Measurements from ENCODE around the gene TSEN2. TPM values are rescaled to one million over a fixed set of nuclear protein-coding genes. Genes with fewer than 3 reads are reported as not detected.
"Not testable (repeated sequence)": the region's sequence is repeated elsewhere in the genome, so short reads cannot be mapped to it uniquely, and the experiment has no call there.

TSEN2 gene
- total RNA-seq, 1 donor from 2014 or later, result 13.4 TPM

DNA sequence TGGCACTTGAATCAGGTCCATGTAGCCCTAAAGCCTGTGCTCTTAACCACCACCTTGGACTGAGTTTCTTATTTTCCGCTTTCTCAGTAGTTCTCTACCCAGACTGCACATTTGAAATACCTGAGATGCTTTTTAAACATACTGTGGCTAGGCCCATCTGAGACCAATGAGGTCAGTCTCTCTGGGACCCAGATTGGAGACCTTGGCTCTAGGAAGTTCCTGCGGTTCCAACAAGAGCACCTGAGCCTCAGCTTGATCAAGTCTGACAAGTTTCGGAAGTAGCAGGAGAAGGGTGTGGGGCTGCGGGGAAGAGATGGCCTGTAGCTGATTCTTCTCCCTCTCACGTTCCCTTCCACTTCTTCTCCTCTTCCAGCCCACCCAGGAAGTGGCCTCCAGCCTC, 11.5 kb upstream of the TSEN2 start:
- no peak for ATAC-seq

DNA sequence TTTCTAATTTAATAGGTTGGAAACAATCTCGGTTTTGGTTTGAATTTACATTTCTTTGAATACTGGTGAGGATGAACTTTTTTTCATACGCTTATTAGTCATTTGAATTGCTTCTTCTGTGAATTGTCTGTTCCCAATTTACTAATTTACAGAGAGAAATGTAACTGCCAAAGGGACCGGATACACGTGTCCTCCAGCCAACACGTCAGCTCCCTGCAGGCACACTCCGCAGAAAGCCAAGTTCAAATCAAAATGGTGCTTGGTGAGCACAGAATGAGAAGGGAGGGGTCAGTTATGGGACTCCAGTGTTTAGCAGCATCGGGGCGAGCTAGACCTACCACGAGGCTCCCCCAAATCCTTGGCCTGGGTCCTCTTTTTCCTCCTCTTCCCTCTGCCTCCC, 10.8 kb upstream of the TSEN2 start:
- ATAC-seq, result no peak

DNA sequence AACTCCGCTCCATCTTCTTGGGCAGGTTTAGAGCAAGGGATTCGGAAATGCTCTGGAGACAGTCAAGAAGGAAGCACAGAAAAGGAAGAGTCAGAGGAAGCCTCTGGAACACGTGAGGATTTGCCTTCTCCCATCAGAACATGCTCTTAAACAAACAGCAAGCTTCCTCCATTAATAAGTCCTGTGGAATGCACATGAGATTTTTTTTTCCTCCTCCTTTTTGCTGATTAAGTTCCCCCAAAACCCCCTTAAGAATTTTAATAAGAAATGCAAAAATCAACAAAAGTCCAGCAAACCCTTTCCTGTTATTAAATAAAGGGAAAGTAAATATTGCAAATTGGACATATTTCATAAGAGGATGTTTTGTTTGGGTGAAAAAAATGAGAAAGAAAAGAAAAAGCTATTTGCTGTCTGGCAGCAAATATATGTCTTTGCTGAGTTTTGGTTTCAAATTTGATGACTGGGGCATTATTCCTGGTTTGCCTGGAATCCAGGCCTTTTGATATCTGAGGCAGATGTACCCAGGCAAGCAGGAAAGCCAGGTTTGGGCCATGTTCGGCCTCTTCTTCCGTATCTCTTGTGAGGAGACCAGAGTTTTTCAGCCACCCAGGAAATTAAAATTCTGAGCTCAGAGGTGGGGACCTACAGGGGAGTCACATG, 7.9 kb upstream of the TSEN2 start:
- no peak for ATAC-seq

DNA sequence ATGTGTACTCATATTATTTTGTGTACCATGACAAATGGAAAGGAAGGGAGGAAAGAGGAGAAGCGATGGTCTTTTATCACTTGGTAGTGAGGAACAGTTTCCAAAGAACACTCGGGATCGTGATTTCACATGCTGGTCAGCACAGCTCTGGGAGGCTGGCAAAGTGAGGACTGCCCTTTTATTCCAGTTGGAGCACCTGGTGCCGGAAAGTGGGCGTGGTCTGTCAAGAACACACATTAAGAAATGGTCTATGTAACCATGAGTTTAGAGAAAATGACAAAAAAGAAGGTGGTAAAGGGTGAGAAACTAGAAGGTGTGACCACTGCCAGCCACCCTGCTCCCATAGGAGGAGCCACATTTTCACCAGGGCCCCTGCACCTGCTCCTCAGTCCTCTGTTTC, 7.0 kb upstream of the TSEN2 start:
- ATAC-seq, result no peak

DNA sequence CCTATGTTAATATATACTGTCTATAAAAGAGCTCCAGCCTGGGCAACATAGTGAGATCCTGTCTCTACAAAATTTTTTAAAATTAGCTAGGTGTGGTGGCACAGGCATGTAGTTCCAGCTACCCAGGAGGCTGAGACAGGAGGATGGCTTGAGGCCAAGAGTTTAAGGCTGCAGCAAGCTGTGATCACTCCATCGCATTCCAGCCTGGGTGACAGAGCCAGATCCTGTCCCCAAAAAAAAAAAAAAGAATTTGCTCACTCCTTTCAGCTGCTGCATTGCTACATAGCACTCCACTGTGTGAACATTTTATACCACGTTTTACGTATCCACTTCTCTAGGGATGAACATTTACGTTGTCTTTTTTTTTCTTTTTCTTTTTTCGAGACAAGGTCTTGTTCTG, 6.0 kb upstream of the TSEN2 start:
- ATAC-seq, result no peak

DNA sequence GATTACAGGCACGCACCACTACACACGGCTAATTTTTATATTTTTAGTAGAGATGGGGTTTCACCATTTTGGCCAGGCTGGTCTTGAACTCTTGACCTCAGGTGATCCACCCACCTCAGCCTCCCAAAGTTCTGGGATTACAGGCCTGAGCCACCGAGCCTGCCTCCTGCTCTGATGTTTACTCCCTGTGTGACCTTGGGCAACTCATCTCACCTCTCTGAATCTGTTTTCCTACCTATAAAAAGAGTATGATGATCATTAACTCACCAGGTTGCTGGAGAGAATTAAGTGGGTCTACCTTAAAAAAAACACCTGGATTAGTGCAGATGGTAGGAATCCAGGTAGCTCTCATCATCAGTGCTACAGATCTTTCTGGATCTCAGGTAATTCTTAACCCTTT, 5.1 kb upstream of the TSEN2 start:
- ATAC-seq, result not testable (repeated sequence)

DNA sequence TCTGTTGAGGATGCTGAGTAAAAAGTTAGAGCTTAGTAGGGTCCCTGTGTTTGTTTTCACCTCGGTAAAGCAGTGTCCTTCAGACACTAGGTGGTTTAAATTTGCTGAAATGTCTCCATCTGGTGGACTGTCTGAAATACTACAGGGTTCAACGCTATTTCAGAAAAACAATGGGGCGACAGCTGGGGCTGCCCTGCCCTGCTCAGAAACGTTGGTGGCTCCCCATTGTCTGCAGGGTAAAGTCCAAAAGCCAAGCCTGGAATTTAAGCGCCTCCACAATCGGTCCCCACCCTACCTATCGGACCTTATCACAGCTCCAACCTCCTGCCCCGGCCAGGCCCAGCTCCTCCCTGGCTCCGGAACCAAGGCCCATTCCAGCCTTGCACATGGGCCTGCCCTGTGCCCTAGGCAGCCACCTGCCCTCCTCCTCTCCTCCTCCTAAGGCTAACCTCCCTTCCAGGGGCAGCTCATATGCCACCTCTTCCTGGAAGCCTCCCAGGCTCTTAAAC, 4.3 kb upstream of the TSEN2 start:
- ATAC-seq, result peak; percentile 24

DNA sequence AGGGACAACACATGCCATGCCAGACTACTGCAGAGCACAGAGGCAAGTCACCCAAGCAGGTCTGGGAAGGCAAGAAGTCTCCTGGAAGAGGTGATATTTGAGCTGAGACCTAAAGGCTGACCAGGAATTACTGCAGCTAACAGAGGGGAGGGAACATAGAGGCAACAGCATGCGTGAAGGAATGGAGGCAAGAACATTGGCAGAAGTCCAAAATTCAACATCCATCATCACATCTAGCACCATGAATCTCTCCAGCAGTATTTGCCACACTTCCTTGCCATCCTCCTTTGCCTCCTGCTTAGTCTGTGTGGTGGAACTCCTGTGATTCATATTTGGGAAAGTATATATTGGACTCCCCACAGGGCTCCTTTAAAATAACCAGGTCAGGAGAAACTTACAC, 870 bp upstream of the TSEN2 start:
- no peak for ATAC-seq

DNA sequence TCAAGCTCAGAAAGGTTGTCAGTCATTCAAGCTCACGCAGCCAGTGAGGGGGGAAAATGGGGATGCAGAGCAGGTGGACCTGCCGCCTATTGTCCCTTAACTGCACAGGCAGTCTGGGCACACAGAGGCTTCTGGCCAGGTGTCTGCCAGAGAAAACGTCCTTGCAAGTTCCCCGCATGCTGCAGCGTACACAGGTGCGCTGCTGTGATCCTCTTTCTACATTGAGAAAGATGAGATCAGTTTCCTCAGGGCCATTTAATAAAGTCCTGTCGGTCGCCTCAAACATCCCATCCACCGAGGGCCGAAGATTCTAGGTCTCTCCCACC, 445 bp upstream of the TSEN2 start:
- no peak for ATAC-seq

DNA sequence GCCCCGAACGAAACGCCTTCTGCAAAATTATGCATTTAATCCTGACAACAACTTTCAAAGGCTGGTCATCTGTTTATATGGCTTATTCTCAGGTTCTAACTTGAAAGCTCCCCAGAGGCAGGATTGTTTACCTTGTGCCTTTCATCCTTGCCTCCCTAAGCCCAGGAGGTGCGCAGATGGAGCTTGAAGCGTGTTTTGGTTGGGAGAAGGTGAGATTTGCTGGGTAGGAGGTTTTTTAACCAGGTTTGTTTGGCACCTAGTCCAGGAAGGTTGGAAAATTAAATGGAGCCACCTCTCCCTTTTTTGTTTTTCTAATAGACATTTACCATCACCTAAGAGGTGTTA, 675 bp downstream of the TSEN2 start:
- ATAC-seq, result peak; percentile 5

DNA sequence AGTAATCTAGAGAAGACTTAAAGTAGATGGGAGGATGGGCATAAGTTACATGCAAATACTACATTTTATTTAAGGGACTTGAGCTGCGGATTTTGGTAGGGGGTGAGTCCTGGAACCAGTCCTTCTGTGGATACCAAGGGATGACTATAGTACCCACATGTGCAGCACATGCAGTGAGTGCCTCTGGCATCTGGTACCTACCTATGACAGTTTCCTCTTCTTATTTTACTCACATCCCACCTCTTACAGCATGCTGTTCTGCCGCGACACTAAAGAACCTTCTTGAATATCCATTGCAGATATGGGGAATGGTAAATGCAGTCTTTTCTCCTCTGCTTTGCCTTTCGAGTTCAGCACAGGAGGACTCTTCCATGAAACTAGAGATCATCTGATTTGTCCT, 1.7 kb downstream of the TSEN2 start:
- ATAC-seq, result no peak

DNA sequence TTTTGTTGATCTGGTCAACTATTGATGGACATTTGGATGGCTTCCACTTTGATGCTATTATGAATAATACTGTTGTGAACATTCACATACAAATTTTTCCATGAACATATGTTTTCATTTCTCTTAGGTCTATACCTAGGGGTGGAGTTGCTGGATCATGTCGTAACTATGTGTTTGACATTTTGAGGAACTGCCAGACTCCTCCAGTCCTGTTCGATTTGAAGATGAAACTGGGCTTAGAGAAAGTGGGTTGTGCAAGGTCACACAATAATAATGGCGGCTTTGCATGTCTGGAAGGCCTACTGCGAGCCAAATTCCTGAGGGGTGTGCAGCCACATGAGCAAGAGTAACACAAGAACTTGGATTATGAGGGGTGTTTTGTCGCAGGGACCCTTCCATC, 2.6 kb downstream of the TSEN2 start:
- no peak for ATAC-seq

DNA sequence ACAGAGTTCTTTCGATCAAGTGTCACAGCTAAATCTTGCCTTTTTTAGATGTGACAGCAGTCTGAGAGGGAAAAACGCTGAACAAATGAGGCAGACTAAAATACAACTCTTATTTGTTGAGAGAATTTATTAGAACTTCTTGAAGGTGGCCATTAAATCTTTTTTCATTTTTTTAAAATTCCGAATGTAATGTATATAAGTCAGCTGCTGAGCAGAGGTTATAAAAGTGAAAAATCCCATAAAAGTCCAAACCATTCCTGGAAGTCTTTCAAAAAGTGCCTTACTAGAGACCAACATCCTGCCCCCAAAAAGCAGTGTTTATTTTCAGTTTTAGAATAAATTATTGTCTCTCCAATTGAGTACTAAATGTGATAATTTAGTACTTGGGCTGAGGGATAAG, 3.1 kb downstream of the TSEN2 start:
- no peak for ATAC-seq

DNA sequence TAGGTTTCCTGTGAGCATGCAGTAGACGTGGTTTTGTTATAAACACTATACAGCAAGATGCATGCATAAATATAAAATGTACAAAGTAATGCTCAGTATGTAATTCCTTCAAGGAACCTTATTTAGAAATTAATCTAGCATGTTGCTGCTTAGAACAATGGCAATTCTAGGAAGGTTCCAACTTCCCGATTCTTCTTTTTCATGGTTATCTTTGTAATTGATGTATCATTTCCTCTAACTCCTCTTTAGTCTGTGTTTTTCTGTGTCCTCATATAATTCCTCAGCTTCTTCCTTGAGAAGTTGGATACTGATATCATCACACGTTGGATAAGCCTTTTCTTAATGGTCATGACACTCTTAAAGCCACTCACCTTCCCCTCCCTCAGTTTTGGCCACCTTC, 3.5 kb downstream of the TSEN2 start:
- no peak for ATAC-seq

DNA sequence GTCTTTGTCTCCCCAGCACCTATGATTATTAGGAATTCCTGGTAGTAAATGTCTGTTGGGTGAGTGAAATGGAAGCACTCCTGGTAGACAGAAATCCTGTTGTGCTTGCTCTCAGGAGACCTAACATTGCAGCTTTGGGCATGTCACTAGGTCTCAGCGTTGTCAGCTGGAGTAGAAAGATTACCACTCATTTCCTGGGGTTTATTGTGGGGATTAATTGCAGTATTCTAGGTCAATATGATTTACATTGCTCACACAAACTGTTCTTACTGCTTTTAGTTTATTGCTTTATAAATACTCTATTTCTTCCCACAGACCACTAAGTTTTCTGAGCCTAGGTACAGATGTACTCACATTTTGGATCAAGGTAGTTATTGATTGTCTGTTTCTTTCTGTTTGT, 5.1 kb downstream of the TSEN2 start:
- ATAC-seq, result no peak

DNA sequence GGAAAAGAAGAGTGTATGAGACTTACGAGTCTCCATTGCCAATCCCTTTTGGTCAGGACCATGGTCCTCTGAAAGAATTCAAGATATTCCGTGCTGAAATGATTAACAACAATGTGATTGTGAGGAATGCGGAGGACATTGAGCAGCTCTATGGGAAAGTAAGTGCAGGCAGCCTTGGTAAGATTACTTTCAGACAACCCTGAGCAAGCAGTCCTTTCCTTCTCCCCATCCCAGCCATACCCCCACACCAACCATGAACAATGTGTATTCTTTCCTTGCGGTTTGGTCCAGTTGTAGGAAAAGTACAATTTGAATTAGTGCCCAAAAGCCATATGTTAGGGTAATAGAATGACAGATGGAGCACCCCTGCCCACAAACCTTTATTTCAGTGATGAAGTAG, 5.6 kb downstream of the TSEN2 start:
- ATAC-seq, result no peak

DNA sequence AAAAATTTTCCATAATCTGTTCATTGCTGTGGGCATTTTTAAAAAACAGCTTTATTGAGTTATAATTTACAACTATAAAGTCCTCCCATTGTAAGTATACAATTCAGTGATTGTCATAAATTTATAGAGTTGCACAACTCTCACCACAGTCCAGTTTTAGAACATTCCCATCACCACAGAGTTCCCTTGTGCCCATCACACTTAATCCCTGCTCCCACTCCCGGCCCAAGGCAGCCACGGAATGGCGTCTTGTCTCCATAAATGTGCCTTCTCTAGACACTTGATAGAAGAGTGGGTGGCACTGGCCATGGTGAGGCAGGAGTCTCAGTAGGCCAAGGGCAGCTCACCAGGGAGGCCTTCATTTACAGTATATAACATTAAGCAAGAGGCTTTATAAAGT, 6.3 kb downstream of the TSEN2 start:
- ATAC-seq, result no peak

DNA sequence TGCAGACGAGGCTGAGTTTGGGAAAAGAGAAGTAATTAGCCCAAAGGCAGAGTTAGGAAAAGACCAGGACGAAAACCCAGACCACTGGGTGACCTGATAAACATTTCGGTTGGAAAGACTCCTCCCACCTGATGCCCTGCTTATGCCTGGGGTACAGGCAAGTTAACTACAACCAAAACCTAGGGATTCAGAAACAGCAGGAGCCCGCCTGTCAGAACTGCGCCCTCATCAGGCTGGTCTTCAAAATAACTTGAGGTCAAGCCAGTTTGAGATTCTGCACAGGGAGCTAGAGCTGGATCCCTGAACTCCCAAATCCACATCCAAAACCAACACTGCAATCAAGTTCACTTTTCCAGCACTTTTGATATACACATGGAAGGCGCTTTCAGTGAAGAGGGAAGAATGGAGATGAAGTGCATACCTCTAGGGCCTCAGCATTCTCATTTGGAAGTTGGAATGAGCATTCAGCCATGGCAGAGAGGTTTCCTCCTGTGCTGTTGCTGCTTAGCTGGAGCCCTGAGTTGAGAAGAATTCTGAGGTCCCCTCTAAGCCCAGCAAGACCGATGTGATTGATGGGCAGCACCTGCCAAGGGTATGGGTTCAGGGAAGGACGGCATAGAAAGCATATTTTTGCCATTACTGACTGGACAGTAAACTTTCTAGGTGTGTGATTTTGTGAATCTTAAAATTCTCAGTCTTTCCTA, 11.6 kb downstream of the TSEN2 start:
- no peak for ATAC-seq

DNA sequence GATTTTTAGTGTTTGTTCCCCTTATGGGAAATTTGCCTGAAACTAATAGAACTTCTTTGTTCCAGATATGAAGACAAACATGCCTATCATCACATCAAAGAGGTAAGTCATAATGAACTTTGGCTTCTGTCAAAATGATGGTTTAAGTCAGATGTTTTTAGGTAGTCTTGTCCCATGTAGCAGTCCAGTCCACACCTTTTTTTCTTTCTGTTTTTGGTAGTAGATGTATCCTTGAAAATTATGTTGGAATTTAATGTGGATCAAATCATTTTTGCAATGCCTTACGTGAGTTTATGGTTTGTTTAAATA, 12.1 kb downstream of the TSEN2 start:
- no peak for ATAC-seq

DNA sequence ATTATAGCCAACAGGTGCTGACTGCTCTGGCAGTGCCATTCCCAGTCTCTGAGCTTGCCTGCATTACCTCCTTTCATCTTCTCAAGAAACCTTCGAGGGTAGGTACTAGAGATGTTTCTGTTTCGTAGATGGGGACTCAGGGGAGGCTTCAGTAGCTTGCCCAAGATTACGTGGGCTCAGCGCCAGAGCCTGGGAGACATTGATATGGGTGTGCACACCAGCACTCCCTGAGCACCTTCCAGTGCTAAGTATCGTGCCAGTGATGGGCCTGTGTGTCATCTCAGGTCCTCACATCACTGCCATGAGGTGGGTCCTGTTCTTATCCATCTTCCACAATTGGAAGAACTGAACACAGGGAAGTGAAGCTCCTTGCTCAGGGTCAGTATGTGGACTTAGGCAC, 15.2 kb downstream of the TSEN2 start:
- no peak for ATAC-seq

DNA sequence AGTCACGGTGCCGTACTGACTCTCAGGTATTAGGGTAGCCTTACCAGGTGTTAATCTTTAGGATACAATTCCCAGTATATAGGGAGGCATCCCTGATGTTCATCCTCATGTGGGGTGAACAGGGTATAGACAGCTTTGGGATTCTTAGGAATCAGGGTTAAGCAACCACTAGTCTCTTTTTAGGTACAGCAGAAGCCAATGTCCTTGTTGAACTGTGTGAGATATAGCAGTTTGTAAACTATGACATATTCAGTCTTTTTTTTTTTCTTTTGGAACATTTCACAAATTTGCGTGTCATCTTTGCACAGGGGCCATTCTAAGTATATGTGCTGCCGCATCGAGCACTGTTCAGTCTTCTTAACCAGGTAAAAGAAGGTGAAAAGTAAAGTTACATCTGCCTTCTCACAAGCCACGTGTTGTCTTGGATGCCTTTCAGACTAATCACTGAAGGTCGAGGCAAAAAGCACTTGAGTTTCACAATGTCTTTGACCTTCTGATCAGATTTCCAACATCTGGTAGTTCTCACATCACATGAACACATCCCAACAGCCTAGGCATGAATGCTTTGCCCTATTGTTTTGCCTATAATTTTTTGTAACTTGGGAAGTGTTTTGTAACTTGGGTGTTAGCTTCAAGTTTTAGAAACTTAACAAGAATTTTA, 17.2 kb downstream of the TSEN2 start:
- no peak for ATAC-seq

DNA sequence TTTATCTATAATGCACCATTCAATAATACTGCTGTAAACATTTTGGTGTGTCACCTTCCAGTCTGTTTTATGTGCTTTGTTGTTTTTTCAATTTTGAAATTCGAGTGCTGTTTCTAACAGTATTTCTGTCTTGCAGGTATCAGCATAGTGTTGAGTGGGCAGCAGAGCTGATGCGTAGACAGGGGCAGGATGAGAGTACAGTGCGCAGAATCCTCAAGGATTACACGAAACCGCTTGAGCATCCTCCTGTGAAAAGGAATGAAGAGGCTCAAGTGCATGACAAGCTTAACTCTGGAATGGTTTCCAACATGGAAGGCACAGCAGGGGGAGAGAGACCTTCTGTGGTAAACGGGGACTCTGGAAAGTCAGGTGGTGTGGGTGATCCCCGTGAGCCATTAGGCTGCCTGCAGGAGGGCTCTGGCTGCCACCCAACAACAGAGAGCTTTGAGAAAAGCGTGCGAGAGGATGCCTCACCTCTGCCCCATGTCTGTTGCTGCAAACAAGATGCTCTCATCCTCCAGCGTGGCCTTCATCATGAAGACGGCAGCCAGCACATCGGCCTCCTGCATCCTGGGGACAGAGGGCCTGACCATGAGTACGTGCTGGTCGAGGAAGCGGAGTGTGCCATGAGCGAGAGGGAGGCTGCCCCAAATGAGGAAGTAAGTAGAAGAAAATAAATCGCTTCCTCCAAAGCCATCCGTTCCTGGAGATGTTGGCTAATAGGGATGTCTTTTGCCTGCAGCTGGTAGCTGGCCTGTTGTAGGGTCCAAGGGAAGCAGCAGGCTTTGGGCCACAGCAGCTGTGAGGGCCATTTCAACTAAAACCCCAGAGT, 19.1 kb downstream of the TSEN2 start:
- ATAC-seq, result no peak

DNA sequence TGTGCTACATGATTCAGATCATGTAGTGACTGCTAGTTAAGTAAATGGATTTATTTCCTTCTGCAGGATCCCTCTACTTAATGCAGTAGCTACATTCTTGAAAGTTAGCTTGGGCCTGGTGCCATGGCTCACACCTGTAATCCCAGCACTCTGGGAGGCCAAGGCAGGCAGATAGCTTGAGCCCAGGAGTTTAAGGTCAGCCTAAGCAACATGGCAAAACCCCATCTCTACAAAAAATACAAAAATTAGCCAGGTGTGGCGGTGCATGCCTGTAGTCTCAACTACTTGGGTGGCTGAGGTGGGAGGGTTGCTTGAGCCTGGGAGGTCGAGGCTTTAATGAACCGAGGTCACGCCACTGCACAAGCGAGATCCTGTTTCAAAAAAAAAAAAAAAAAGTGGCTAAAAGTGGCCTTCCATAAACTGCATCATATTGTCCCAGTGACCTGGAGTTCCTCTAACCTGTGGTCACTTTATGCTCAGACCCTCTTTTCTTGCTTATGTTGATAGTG, 22.0 kb downstream of the TSEN2 start:
- no peak for ATAC-seq

Data from esophagus mucosa (tissue), 1 donor.